Spleen (tissue), 11 donors: ENCODE measurements around the gene PPP4R3B. TPM values are rescaled to one million over a fixed set of nuclear protein-coding genes. Genes with fewer than 3 reads are reported as not detected.
"Not testable (repeated sequence)": the region's sequence is repeated elsewhere in the genome, so short reads cannot be mapped to it uniquely, and the experiment has no call there.

ENCODE experiments used
- DNase-seq: peaks from one replicate; pipeline ENCODE4 v3.0.0-alpha.2; 2020
- H3K27ac ChIP-seq, 8 donors: fragments of 200-600 bp; sonication (generic) in 7 of 8; 1 replicate in 4 of 8; 2 replicates in 4 of 8; pipeline versions ENCODE4 v1.5.0 to v1.8.0; 2016 to 2021; ENCODE audit warnings: inconsistent platforms in 4 of 8, mild to moderate bottlenecking in 4 of 8, moderate library complexity in 1 of 8
- H3K27me3 ChIP-seq, 7 donors: fragments of 200-600 bp; sonication (generic) in 6 of 7; replicated peaks in 1 of 7; 1 replicate in 4 of 7; 2 replicates in 3 of 7; pipeline versions ENCODE4 v1.5.0 to v1.8.0; 2016 to 2021; ENCODE audit warnings: inconsistent platforms in 3 of 7, mild to moderate bottlenecking in 1 of 7
- H3K36me3 ChIP-seq, 6 donors: fragments of 200-600 bp; sonication (generic) in 5 of 6; 1 replicate in 4 of 6; 2 replicates in 2 of 6; pipeline versions ENCODE4 v1.5.0 to v1.8.0; 2016 to 2021; ENCODE audit warnings: inconsistent platforms in 2 of 6
- H3K4me1 ChIP-seq, 6 donors: fragments of 200-600 bp; sonication (generic) in 5 of 6; 1 replicate in 3 of 6; 2 replicates in 3 of 6; pipeline versions ENCODE4 v1.5.0 to v1.8.0; 2016 to 2021; ENCODE audit warnings: inconsistent platforms in 3 of 6
- H3K4me3 ChIP-seq, 8 donors: fragments of 200-600 bp; sonication (generic) in 7 of 8; 1 replicate in 4 of 8; 2 replicates in 4 of 8; pipeline versions ENCODE4 v1.5.0 to v1.8.0; 2016 to 2021; ENCODE audit warnings: inconsistent platforms in 4 of 8, mild to moderate bottlenecking in 4 of 8, moderate library complexity in 2 of 8
- H3K9me3 ChIP-seq, 8 donors: fragments of 200-600 bp; sonication (generic) in 7 of 8; 1 replicate in 4 of 8; 2 replicates in 4 of 8; pipeline versions ENCODE4 v1.5.0 to v1.8.0; 2016 to 2021; ENCODE audit warnings: inconsistent platforms in 4 of 8
- POLR2A ChIP-seq, 3 donors: fragments of 450-650 bp; IDR thresholded peaks; one replicate each; pipeline ENCODE4 v1.5.1; 2017; ENCODE audit warnings: antibody characterized with exemption in 3 of 3, mild to moderate bottlenecking in 1 of 3
- POLR2AphosphoS5 ChIP-seq, 3 donors: sonication (generic); formaldehyde crosslinking; IDR thresholded peaks; one replicate each; pipeline ENCODE4 v1.5.1; 2017; ENCODE audit warnings: antibody characterized with exemption in 3 of 3
- WGBS, 5 donors: extraction: QIAGEN DNeasy Blood & Tissue Kit in 3 of 5; methylation state at CpG; one replicate each; pipeline versions ENCODE4 v1.1.5 to v1.1.7; 2013 to 2018; 5-methylcytosine and 5-hydroxymethylcytosine counted together
- intact Hi-C: fragments of 100-400 bp; cut with DNase I; formaldehyde crosslinking; loops from one replicate; pipeline ENCODE4 v1.15.0; 2023; ENCODE audit warnings: low total_unique reads
- polyA plus RNA-seq, 3 donors: library from polyadenylated mRNA; stranded (reverse); fragments of 200-250 nt; gene quantifications; one replicate each; pipeline ENCODE4 v1.2.1, GENCODE V29; 2013
- total RNA-seq, 7 donors: library from RNA; depleted of rRNA in 3 of 7; stranded (reverse); fragments of >200 nt in 3 of 7; fragmentation: NEBNext Ultra II Directional in 4 of 7; extraction: Animal tissue kit (Norgen Biotek cat#: 25700) in 4 of 7; gene quantifications; one replicate each; pipeline versions ENCODE4 v1.1.0 to v1.2.1, GENCODE V29; 2016 to 2021
- TF ChIP-seq, protein P1 (sequence below), 11 experiments: fragments of 200-600 bp in 7 of 11; fragments of 450-650 bp in 4 of 11; sonication (generic) in 4 of 11; IDR thresholded peaks in 8 of 11; conservative IDR thresholded peaks in 3 of 11; 1 replicate in 7 of 11; 2 replicates in 4 of 11; pipeline versions ENCODE4 v1.4.0 to v1.8.0; 2016 to 2021; ENCODE audit warnings: antibody characterized with exemption in 11 of 11, inconsistent platforms in 4 of 11, mild to moderate bottlenecking in 1 of 11
- donor health status: healthy with polysubstance abuse.
- donor health status: DM: no; HTN: no; CAD: no; lungs with moderate emphysema.
- donor health status: DM: no; HTN: no; CAD: no.
- donor health status: Bipolar disorder and iron deficiency.
- donor health status: healthy.
- donor health status: DM: no; HTN: no; CAD: no.
- donor health status: DM: yes; HTN: yes; CAD: no.

The PPP4R3B gene
- total and polyA plus RNA-seq, 10 donors = 22.3 to 89.5 (median 74.4) TPM

DNA sequence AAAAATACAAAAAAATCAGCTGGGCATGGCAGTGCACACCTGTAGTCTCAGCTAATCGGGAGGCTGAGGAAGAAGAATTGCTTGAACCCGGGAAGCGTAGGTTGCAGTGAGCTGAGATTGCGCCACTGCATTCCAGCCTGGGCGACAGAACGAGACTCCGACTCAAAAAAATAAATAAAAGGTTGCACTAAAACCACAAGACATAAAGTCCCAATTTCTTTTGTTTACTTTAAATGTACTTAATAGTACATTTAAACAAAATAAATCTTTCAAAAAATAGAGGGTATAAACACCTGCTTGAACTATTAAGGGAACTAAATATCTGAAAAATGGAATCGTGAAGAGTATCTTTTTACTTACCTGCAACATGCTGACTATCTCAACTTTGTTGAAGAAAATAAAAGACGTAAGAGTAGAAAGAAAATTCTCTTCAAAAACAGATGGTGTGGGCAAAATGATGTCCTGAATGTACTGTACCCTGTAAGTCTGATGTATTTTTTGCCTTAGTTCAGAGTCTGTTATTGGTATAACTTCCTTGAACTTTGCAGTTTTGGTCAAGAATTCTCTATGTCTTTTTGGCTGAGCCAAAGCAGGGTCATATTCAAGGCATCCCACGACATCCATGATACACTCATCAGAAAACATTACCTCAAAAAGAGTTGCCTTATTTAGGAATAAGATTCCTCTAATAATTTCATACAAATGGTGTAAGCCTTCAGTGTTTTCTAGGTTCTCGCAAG is 19.2 kb downstream of the PPP4R3B start:
- Histone ChIP-seq H3K4me1 (peaks cover 2 to 64% (median 22%) of the 10 kb centered on the region in 6 donors), H3K4me3 (no peak overlapping the region), H3K27ac (no peak overlapping the region), H3K9me3 (no peaks in the 10 kb centered on the region), H3K36me3 (peaks cover 0 to 96% (median 47%) of the 10 kb centered on the region in 6 donors), H3K27me3 (no peaks in the 10 kb centered on the region)
- no peak for DNase-seq
- TF ChIP-seq, protein P1, sequence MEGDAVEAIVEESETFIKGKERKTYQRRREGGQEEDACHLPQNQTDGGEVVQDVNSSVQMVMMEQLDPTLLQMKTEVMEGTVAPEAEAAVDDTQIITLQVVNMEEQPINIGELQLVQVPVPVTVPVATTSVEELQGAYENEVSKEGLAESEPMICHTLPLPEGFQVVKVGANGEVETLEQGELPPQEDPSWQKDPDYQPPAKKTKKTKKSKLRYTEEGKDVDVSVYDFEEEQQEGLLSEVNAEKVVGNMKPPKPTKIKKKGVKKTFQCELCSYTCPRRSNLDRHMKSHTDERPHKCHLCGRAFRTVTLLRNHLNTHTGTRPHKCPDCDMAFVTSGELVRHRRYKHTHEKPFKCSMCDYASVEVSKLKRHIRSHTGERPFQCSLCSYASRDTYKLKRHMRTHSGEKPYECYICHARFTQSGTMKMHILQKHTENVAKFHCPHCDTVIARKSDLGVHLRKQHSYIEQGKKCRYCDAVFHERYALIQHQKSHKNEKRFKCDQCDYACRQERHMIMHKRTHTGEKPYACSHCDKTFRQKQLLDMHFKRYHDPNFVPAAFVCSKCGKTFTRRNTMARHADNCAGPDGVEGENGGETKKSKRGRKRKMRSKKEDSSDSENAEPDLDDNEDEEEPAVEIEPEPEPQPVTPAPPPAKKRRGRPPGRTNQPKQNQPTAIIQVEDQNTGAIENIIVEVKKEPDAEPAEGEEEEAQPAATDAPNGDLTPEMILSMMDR (IDR thresholded peaks at IDR 0.05 in 8 of 11, conservative IDR thresholded peaks at IDR 0.05 in 3 of 11) = no peak
- no peak for TF ChIP-seq POLR2A (IDR thresholded peaks at IDR 0.05)
- no peak for TF ChIP-seq POLR2AphosphoS5 (IDR thresholded peaks at IDR 0.05)
- 93 to 96% (median 94%) methylated on average over 11 of the region's 11 CpGs for WGBS, 5 donors
- intact Hi-C loops = no loop called here

DNA sequence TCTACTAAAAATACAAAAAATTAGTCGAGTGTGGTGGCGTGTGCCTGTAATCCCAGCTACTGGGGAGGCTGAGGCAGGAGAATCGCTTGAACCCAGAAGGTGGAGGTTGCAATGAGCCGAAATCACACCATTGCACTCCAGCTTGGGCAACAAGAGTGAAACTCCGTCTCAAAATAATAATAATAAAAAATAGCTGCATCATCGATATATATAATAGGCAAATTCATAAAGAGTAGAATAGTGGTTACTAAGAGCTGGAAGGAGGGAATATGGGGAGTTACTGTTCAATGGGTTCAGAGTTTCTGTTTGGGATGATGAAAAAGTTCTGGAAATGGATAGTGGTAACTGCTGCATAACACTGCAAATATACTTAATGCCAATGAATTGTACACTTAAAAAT is 20.6 kb downstream of the PPP4R3B start:
- Histone ChIP-seq H3K36me3 (peaks cover 0 to 89% (median 38%) of the 10 kb centered on the region in 6 donors), H3K4me1 (peaks cover 2 to 64% (median 18%) of the 10 kb centered on the region in 6 donors)
- H3K27me3 ChIP-seq, DNase-seq, H3K9me3 ChIP-seq, H3K27ac ChIP-seq, intact Hi-C loops, H3K4me3 ChIP-seq: not testable (repeated sequence)
- WGBS, 5 donors = 91 to 98% (median 98%) methylated on average over 6 of the region's 6 CpGs

DNA sequence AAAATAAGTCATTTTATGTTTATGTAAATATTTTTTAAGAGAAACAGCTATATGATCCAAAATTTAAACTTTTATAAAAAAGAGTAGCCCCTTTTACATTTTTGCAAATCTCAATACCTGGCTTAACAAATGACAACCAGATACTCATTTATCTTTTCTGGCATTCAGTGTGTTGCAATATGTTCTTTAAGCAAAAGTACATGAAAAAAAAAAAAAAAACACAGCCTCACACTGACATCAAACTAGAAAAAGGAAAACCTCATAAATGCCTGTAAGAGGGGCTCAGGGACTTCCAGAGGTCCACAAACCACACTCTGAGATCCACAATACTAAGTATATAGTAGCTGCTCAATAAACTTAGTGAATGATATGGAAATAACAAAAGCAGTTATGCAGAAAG is 21.9 kb downstream of the PPP4R3B start:
- intact Hi-C loops = no loop called here
- DNase-seq = no peak

DNA sequence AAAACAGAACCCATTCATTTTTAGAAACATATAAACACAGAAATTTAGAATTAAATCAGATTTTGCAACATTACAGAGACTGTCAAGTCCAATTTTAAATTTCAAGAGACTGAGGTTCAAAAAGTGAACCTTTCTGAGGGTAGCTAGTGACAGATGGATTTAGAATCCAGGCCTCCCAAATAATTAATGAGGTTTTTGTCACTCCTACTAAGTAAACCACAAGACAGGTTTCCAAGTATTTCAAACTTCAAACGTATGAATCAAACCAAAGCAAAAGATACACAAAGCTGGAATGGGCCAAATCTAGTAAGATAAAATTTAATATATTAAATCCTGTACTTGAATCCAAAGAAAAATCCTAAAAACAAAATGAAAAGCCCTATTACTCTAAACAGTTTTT is 25.3 kb downstream of the PPP4R3B start:
- intact Hi-C loops = no loop called here
- no peak overlapping the region for H3K4me3 ChIP-seq
- TF ChIP-seq POLR2AphosphoS5 (IDR thresholded peaks at IDR 0.05) (no peak), POLR2A (IDR thresholded peaks at IDR 0.05) (no peak)
- TF ChIP-seq, protein P1 (IDR thresholded peaks at IDR 0.05 in 8 of 11, conservative IDR thresholded peaks at IDR 0.05 in 3 of 11) = no peak
- peaks cover 0 to 52% (median 4%) of the 10 kb centered on the region in 6 donors for H3K4me1 ChIP-seq
- no peak for DNase-seq
- 36 to 64% (median 50%) methylated on average over 1 of the region's 1 CpG for WGBS, 5 donors
- no peak overlapping the region for H3K27ac ChIP-seq
- no peaks in the 10 kb centered on the region for H3K27me3 ChIP-seq
- no peaks in the 10 kb centered on the region for H3K9me3 ChIP-seq
- H3K36me3 ChIP-seq = peaks cover 0 to 76% (median 31%) of the 10 kb centered on the region in 6 donors

More for the DNA sequence above, 21.9 kb downstream of the PPP4R3B start:
- H3K4me3 ChIP-seq = no peak overlapping the region
- H3K36me3 ChIP-seq = peaks cover 0 to 88% (median 38%) of the 10 kb centered on the region in 6 donors
- H3K9me3 ChIP-seq = no peaks in the 10 kb centered on the region
- peaks cover 2 to 61% (median 16%) of the 10 kb centered on the region in 6 donors for H3K4me1 ChIP-seq
- H3K27ac ChIP-seq = no peak overlapping the region
- TF ChIP-seq POLR2A (IDR thresholded peaks at IDR 0.05) (no peak), POLR2AphosphoS5 (IDR thresholded peaks at IDR 0.05) (no peak)
- TF ChIP-seq, protein P1 (IDR thresholded peaks at IDR 0.05 in 8 of 11, conservative IDR thresholded peaks at IDR 0.05 in 3 of 11) = no peak
- H3K27me3 ChIP-seq = no peaks in the 10 kb centered on the region
